Measurements from ENCODE around the gene PLA2G4D. TPM values are rescaled to one million over a fixed set of nuclear protein-coding genes. Genes with fewer than 3 reads are reported as not detected.

PLA2G4D gene
- total and polyA plus RNA-seq, 2 experiments from 2014 or later = 0.07 to 0.15 TPM

- Histone ChIP-seq H3K36me3 (ENCODE audit: insufficient read depth) (no peaks in the 10 kb centered on the region), H3K79me2 (replicated peaks; ENCODE audit: insufficient read depth) (no peaks in the 10 kb centered on the region), H3K27me3 (ENCODE audit: insufficient read depth) (no peaks in the 10 kb centered on the region), H3K4me2 (no peak overlapping the region), H4K20me1 (replicated peaks; ENCODE audit: insufficient read depth) (no peaks in the 10 kb centered on the region), H3F3A (replicated peaks; ENCODE audit: low read depth) (no peaks in the 10 kb centered on the region), H3K9me2 (ENCODE audit: insufficient read depth) (no peaks in the 10 kb centered on the region), H3K4me3 (no peak overlapping the region), H3K27ac (ENCODE audit: low read depth) (no peak overlapping the region), H3K4me1 (ENCODE audit: insufficient read depth) (no peaks in the 10 kb centered on the region), H2AFZ (no peak overlapping the region)
- DNase-seq (ENCODE audit: low spot score) = no peak
- Mint-ChIP-seq H3K27ac (no peak overlapping the region), H3K9me3 (no peaks in the 10 kb centered on the region), H3K4me1 (peaks cover 5% of the 10 kb centered on the region), H3K4me3 (no peak overlapping the region), H3K36me3 (ENCODE audit: low read depth) (no peaks in the 10 kb centered on the region), H3K27me3 (ENCODE audit: insufficient read depth, low read depth, poor library complexity) (peaks cover 2% of the 10 kb centered on the region)
- TF ChIP-seq EZH2 (IDR thresholded peaks at IDR 0.05; ENCODE audit: low read depth, unreplicated experiment) = no peak
- TF ChIP-seq NANOG (IDR thresholded peaks at IDR 0.05; ENCODE audit: borderline replicate concordance) = no peak
- no peak for TF ChIP-seq EZH2phosphoT487 (IDR thresholded peaks at IDR 0.05; ENCODE audit: unreplicated experiment)
- no peak for TF ChIP-seq REST (IDR thresholded peaks at IDR 0.05; ENCODE audit: unreplicated experiment)
- no peak for TF ChIP-seq ZNF114 (CRISPR knock-in tag; IDR thresholded peaks at IDR 0.05)
- no peak for TF ChIP-seq CREB1 (CRISPR knock-in tag; IDR thresholded peaks at IDR 0.05; ENCODE audit: low read depth)
- TF ChIP-seq, protein P1, sequence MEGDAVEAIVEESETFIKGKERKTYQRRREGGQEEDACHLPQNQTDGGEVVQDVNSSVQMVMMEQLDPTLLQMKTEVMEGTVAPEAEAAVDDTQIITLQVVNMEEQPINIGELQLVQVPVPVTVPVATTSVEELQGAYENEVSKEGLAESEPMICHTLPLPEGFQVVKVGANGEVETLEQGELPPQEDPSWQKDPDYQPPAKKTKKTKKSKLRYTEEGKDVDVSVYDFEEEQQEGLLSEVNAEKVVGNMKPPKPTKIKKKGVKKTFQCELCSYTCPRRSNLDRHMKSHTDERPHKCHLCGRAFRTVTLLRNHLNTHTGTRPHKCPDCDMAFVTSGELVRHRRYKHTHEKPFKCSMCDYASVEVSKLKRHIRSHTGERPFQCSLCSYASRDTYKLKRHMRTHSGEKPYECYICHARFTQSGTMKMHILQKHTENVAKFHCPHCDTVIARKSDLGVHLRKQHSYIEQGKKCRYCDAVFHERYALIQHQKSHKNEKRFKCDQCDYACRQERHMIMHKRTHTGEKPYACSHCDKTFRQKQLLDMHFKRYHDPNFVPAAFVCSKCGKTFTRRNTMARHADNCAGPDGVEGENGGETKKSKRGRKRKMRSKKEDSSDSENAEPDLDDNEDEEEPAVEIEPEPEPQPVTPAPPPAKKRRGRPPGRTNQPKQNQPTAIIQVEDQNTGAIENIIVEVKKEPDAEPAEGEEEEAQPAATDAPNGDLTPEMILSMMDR (conservative IDR thresholded peaks at IDR 0.05; ENCODE audit: low read depth in 2 of 2) = no peak
- no peak for TF ChIP-seq ETS1 (IDR thresholded peaks at IDR 0.05)
- no peak for TF ChIP-seq JUNB (IDR thresholded peaks at IDR 0.05; ENCODE audit: unreplicated experiment)
- TF ChIP-seq, protein P2, sequence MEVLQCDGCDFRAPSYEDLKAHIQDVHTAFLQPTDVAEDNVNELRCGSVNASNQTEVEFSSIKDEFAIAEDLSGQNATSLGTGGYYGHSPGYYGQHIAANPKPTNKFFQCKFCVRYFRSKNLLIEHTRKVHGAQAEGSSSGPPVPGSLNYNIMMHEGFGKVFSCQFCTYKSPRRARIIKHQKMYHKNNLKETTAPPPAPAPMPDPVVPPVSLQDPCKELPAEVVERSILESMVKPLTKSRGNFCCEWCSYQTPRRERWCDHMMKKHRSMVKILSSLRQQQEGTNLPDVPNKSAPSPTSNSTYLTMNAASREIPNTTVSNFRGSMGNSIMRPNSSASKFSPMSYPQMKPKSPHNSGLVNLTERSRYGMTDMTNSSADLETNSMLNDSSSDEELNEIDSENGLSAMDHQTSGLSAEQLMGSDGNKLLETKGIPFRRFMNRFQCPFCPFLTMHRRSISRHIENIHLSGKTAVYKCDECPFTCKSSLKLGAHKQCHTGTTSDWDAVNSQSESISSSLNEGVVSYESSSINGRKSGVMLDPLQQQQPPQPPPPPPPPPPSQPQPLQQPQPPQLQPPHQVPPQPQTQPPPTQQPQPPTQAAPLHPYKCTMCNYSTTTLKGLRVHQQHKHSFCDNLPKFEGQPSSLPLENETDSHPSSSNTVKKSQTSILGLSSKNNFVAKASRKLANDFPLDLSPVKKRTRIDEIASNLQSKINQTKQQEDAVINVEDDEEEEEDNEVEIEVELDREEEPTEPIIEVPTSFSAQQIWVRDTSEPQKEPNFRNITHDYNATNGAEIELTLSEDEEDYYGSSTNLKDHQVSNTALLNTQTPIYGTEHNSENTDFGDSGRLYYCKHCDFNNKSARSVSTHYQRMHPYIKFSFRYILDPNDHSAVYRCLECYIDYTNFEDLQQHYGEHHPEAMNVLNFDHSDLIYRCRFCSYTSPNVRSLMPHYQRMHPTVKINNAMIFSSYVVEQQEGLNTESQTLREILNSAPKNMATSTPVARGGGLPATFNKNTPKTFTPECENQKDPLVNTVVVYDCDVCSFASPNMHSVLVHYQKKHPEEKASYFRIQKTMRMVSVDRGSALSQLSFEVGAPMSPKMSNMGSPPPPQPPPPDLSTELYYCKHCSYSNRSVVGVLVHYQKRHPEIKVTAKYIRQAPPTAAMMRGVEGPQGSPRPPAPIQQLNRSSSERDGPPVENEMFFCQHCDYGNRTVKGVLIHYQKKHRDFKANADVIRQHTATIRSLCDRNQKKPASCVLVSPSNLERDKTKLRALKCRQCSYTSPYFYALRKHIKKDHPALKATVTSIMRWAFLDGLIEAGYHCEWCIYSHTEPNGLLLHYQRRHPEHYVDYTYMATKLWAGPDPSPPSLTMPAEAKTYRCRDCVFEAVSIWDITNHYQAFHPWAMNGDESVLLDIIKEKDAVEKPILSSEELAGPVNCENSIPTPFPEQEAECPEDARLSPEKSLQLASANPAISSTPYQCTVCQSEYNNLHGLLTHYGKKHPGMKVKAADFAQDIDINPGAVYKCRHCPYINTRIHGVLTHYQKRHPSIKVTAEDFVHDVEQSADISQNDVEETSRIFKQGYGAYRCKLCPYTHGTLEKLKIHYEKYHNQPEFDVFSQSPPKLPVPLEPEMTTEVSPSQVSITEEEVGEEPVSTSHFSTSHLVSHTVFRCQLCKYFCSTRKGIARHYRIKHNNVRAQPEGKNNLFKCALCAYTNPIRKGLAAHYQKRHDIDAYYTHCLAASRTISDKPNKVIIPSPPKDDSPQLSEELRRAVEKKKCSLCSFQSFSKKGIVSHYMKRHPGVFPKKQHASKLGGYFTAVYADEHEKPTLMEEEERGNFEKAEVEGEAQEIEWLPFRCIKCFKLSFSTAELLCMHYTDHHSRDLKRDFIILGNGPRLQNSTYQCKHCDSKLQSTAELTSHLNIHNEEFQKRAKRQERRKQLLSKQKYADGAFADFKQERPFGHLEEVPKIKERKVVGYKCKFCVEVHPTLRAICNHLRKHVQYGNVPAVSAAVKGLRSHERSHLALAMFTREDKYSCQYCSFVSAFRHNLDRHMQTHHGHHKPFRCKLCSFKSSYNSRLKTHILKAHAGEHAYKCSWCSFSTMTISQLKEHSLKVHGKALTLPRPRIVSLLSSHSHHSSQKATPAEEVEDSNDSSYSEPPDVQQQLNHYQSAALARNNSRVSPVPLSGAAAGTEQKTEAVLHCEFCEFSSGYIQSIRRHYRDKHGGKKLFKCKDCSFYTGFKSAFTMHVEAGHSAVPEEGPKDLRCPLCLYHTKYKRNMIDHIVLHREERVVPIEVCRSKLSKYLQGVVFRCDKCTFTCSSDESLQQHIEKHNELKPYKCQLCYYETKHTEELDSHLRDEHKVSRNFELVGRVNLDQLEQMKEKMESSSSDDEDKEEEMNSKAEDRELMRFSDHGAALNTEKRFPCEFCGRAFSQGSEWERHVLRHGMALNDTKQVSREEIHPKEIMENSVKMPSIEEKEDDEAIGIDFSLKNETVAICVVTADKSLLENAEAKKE (CRISPR knock-in tag; IDR thresholded peaks at IDR 0.05) = no peak
- no peak for TF ChIP-seq STAT1 (IDR thresholded peaks at IDR 0.05; ENCODE audit: unreplicated experiment)
- no peak for TF ChIP-seq POLR2AphosphoS5 (IDR thresholded peaks at IDR 0.05; ENCODE audit: low read depth)
- TF ChIP-seq ZNF331 (CRISPR knock-in tag; IDR thresholded peaks at IDR 0.05; ENCODE audit: low read depth) = no peak
- ATAC-seq = no peak
Observed at GRCh38 chr15:42064271-42064670, 30.1 kb downstream of the PLA2G4D start.
